HG02852 (cell line): ENCODE data around the gene CGRRF1.

Source experiments
- ATAC-seq: cut with Tn5 transposase; IDR thresholded peaks from one replicate; pipeline ENCODE4 v1.9.1; 2021; ENCODE audit warnings: mild to moderate bottlenecking, moderate library complexity; ENCODE audit not compliant: unreplicated experiment

CGRRF1 gene, protein sequence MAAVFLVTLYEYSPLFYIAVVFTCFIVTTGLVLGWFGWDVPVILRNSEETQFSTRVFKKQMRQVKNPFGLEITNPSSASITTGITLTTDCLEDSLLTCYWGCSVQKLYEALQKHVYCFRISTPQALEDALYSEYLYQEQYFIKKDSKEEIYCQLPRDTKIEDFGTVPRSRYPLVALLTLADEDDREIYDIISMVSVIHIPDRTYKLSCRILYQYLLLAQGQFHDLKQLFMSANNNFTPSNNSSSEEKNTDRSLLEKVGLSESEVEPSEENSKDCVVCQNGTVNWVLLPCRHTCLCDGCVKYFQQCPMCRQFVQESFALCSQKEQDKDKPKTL

DNA sequence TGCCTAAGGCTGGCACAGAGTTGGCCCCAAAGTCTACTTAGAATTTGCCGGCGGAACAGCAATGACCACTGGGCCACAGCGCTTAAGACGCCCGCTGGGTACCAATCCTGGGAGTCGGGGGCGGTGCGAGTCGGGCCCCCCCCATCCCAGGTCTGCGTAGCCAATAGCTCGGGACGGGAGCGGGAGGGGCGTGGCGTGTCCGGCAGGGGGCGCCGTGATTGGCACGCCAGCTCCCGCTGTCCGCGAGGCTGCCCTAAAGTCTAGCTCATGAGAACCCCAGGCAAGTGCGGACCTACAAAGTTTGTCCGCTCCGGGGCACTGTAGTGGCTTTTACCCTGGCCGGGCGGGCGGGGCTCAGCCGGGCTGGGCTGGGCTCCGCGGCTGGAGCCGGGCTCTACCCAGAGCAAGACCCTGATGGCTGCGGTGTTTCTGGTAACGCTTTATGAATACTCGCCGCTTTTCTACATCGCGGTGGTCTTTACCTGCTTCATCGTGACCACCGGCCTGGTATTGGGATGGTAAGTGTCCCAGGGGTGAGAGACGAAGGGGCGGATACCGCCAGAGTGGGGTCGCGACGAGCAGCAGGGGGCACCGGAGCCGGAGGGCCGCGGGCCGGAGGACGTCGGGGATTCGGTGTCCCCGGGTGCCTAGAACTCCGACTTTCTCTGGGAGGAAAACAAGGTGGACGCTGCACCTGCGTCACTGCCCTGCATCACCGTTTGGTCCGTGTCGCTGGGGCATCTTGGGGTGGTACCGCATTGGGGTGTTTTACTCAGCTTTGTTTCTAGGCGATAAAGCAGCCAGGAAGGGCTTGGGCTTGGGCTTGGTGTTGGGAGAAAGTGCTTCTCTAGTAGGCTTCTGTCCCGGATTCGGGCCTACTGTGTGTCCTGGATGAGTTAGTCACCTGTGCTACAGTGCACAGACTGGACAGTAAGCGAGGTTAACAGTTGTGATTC lies at the start of gene CGRRF1:
CGRRF1 (plus strand) TSS at position 361 of the 956 bp plus-strand sequence; CDS start at position 415, 54 bp downstream.
- peak; percentile 98 for ATAC-seq

DNA sequence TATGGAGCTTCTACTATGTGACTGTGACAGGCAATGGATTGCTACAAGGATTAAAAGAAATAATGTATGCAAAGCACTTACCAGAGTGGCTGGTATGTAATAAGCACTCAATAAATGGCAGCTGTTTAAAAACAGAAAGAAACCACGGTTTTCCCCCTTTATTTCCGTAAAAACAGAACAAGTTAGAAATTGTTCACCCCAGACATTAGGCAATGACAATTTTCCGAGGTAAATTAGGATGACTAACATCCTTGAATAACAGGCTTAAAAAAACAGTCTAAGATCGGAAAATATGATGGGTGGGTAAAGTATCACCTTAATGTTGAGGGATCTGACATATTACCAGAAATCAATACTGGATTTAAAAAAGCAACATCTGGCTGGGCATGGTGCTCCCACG lies 47.7 kb upstream of the CGRRF1 start:
- no peak for ATAC-seq

DNA sequence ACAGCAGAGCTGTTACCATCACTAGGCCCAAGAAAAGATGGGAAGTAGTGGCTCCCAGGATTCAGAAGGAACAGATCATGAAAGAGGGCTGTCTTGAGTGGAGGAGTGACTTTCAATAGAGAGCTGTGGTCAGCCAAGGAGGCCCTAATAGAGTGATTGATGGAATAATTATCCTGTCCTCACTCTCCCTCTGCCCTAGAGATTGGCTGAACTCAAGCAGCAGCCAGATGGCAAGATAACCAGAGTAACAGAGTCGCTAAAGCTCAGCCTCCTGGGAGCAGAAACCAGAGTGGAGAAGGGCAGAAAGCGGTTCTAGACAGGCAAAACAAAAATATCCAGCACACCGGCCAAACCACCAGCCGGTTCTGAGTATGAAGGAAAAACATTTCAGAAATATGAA lies 44.1 kb upstream of the CGRRF1 start:
- ATAC-seq: no peak

DNA sequence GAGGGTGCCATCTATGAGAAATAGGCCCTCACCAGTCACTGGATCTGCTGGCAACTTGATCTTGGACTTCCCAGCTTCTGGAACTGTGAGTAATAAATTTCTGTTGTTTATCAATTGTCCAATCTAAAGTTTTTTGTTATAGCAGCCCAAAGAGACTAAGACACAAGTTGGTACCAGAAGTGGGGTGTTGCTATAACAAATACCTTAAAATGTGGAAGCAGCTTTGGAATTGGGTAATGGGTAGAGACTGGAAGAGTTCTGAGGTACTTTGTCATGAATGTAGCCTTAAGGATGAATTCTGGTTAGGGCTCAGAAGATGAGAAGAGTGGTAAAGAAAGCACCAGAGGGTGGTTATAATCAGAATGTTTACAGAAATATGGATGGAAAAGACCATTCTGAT lies 42.4 kb upstream of the CGRRF1 start:
- ATAC-seq: no peak

DNA sequence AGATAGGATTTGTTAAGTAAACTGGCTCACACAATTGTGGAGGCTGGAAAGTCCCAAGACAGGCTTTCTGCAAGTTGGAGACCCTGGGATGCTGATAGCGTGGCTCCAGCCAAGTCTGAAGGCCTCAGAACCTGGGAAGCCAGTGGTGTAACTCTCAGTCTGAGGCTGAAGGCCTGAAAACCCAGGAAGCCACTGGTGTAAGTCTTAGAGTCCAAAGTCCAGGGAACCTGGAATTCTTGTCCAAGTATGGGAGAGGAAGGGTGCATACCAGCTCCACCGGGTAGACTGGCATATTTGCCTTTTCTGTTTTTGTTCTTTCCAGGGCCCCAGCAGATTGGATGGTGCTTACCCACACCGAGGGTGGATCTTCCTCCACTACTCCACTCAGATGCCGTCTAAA lies 39.0 kb upstream of the CGRRF1 start:
- no peak for ATAC-seq

DNA sequence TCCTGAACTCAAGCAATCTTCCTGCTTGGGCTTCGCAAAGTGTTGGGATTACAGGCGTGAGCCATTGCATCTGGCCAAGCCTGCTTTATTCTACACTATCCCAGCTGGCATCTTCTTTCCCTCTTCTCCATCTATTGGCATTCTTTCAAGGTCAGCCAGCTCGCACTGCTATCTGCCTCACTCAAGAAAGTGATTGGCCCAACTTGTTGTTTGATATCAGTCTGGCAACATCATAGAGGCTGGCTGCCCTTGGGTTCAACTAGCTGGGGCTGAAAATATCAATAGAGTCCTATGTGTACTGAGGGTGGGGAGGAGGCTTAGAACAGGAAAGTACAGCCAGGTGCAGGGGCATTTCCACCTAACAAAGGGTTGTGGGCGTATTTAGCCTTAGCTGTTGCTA lies 38.1 kb upstream of the CGRRF1 start:
- no peak for ATAC-seq

DNA sequence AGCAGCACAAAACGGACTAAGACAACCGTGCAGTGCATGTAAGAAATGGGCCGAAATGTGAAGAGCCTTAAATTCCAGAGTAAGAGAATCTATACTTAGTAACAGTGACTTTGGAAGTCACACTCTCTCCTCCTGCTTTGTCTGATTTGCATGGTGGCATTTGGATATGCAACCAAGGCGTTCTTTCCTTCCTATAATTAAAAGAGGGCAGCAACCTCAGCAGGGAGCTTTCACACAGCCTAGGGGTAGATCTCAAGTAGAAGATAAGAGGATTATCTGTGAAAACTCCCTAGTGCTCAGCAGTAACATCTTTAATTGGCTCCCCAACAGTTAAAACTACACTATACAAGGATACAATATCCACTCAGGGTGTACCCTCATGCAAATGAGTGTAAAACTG lies 37.4 kb upstream of the CGRRF1 start:
- ATAC-seq: no peak

DNA sequence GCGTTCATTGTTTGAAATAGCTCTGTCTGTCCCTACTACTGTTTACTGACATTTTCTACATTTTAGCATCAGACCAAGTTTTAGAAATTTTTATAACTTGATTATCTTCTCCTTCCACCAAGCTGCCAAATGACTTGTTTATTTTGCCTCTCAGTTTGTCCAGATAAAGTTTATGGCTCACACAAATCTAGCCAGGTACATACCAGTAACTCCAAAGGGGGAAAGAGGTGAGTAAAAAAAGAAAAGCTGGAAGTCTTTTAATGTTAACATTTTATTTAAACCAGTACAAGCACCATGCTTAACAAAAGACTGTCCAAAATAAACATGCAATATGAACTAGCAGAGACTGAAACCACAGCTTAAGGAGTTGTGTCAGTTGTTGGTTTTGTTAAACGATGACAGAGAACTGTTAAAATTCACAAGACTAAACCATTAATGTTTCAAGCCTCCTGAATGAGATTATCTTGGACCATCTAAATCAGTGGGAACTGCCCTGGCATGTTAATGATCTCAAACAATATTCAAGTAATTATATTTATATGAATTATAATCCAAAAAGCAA lies 35.4 kb upstream of the CGRRF1 start:
- no peak for ATAC-seq

DNA sequence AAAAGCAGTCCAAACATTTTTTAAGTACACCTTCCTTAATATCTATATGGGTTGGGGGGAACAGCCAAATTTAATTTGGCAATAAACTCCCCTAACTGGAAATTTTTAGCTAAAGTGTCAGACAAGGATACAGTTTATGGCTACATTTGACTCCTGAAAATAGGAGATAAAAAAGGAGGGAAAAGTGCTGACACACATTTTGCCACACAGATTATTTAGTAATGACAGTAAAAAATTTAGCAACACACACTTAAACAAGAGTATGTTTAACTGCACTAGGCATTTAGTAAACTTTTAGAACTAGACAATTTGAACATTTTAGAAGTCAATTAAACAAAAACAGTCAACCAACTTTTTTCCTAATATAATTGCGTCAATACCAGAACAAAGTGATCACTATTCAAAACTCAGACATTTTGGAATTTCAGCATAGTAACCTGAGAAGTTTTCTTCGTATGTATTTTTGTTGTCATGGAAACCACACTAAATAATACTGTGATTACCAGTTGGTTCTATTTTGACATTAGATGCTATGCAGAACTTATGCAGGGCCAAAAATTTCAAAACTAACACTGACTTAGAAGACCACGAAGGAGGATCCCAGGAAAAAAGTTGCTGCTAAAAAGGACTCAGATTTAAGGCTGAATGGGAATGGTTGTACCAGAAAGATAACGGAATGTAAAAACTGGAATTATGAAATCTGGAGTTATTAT lies 34.4 kb upstream of the CGRRF1 start:
- ATAC-seq: no peak

DNA sequence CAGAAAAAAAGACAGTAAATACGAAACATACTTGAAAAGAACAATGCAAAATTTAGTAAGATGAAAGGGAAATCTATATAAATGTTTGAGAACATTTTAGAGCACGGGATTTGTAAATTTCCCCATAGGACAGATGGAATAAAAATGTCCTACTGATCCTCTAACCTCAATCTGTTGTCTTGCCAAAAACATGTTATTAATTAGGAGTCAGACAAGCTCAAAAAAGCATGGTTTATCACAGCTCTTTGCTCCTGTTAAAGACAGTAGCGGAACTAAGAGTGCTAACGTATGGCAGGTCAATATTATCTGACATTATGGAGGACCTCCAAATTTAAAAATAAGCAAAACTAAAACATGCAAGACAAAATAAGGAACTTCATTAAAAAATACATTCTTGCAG lies 33.8 kb upstream of the CGRRF1 start:
- no peak for ATAC-seq

DNA sequence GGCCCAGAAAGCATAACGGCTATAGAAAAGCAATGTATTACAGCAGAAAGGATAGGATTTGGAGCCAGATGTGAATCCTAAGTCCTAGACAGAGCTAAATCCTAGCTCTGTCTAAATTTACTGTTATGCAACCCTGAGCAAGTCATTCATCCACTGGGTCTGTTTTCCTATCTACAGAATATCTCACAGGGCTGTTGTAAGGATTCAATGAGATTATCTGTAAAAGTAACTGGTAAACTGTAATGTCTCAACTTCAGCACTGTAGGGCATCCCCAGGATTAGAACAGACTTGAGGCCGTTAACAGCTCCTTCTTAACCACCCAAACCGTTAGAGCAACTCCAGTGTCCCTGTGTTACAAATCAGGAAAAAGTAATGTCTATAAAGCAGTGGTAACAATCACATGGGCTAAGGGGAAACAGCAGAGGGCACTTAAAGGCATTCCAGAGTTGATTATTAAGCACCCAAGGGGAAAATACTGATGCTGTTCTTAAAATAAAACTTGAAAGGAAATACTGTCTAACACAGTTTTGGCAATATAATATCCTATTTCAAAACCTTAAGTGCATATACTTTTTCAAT lies 31.0 kb upstream of the CGRRF1 start:
- no peak for ATAC-seq

DNA sequence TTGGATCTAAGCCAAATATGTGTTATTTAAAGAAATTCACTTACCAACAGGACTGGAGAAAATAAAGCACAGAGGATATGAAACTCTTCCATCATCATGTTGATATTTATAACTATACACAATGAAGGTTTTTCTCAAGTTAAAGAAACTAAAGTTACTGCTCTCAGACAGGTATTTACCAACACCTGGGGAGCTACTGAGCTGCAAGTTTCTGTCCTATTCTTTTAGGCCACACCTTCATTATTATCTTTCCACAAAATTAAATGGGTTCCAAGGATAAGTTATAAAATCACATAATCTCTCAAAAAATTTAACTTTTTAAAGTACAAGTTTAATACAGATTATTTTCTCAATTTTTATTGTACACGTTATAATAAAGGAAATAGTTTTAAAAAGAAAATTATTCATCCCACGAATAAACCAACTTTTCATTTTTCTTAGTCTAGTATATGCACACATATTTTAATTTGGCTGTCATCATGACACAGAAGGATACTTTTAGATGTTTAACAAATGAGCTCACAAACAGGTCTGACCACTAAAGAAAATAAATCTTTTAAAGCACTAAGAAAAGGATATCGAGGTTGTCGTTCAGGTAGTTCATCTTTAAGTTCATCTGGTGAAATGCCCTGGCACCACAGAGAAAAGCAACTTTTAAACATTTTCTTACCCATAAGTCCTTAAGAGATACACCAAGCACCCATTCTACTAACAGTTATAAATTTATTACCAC lies 28.7 kb upstream of the CGRRF1 start:
- no peak for ATAC-seq

DNA sequence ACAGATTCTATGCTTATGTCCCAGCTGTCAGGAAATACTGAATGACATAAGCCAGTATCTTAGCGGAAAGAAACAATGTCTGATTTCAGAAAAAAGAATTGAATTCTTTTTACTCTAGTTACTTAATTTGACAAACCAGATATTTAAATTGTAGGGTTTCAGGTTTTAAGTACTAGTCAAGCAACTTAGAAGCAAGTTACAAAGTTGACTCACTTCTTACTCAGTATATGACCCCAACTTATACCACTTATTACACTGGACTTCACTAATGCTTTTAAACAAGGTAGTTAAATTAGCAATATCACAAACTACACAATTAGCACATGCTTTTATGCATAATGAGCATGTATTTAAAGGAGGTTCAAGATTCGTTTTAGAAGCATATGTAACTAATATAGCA lies 28.0 kb upstream of the CGRRF1 start:
- no peak for ATAC-seq

DNA sequence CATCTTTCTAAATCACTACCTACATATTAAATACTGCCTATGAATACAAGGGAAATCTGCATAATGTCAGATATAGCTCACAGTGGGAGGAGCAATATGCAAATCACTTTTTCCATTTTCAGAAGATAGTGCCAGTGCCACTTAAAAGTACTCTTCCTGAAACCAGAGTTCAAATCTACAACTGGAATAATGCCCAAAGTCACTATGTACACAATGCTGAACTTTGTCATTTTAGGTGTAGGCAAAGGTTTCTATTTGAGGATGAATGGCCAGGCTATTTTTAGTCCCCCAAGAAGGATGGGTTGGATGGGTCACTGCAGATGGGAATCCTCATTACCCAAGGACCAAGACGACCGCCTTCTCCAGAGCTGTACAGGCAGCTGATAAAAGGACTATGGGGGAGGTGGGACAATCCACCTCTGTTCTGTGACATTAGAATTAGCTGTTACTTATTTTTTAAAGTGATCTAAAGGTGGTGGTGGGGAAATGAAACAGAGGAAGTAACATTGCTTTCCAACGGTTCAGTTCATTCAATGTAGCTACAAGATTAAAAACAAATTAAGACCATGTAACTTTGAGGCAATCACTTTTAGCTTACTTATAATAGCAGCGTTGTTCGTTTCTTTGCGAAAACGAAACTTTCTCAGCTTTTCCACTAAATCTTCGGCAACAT lies 26.5 kb upstream of the CGRRF1 start:
- no peak for ATAC-seq

DNA sequence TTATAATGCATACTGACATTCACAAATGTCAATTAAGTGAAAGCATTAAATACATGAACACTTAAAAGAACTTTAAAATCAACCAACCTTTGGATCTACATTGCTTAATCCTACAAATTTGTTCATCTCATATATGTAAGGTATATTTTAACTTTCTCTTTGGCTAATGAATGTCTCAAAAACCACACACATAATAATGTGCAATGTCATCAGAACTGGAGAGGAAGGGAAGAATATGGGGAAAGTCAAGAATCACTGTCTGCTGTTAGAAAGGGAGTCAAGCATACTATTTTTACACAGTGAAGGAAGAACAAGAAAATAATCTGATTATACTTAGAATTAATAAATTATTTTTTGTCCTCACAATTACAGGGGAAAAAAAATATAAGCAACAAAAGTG lies 25.9 kb upstream of the CGRRF1 start:
- no peak for ATAC-seq

DNA sequence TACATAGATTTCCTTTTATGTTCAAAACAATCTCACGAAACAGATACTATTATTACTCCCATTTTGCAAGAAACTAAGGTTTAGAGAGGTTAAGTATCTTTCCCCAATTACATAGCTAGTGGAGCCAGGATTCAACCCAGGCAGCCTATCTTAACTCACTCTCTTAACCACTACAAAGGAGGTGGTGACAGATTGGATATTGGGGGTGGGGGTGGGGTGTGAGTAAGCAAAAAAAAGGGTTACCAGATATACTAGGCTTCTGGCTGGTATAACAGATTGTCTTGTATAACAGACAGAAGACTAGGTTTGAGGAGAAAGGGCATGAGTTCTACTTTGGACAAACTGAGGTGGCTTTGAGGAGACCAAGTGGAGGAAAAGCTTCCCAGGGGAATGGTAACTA lies 23.0 kb upstream of the CGRRF1 start:
- ATAC-seq: no peak

DNA sequence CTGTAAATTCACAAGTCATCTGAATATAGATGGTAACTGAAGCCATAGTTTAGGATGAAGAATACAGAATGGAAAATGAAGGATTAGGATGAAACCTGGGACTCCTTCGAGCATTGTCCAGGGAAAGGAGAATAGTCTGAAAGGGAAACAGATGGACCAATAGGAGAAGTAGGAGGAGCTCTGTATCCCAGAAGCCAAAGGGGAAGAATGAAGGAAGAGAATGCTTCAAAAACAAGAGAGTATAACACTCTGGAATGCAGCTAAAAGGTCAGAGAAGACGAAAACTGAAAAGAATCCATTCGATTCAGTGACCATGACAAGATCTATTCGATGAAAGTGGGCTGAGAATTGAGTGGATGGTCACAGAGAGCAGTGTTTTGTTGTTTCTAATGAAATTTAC lies 21.9 kb upstream of the CGRRF1 start:
- no peak for ATAC-seq

DNA sequence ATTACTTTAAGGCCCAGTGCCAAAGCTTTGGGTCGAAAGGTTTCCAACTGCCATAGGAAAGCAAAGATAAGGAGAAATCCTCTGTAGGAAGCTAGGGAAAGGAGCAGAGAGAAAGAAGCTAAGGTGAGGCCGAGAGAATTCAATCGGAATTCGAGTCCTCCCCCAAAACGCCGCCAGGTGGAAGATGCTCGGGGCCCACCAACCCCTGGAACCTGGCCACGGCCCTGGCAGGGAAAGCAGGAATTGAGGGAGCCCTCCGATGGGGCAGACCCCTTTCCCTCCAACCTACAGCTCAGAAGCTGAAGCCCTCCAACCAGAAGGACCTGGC lies 21.4 kb upstream of the CGRRF1 start:
- no peak for ATAC-seq

DNA sequence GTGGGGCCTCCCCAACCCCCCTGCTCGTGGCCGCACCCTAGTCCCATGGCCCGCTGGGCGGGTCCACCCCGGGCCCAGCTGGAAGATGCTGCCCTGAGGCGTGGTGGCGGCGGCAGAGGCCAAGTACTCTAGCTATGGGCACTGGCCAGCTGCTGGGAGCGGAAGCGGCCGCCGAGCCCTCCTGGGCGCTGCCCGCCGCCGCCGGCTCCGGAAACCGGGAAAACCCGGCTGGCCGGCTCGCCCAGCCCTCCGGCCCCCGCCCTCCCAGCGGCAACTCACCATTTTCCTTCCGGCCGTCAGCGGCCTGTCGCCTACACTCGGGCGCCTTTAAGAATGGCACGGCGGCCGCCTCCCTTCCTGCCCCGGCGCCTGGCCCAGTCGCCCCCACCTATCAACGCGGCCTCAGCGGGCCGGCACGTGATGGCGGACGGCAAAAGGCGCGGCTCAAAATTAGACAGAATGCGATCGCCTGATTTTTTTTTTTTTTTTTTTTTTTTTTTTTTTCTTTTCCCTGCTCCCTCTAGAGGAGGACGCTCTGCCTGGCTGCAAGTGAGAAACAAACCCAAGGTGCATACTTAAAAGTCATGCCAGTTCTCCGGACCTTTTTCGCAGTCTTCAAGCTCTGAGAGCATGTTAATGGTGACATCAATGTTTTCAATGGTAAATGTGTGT lies 20.9 kb upstream of the CGRRF1 start, which contains the start of gene GMFB:
GMFB (minus strand) TSS at position 335 of the 672 bp plus-strand sequence; CDS start at position 282, 53 bp downstream.
- peak; percentile 87 for ATAC-seq
